HG02840 (cell line): ENCODE data around the gene RPL19.

Source experiments
- ATAC-seq: cut with Tn5 transposase; IDR thresholded peaks from one replicate; pipeline ENCODE4 v1.9.1; 2021; ENCODE audit warnings: mild to moderate bottlenecking, moderate library complexity, moderate number of reproducible peaks; ENCODE audit not compliant: unreplicated experiment, low FRiP score

Gene RPL19

GRCh38 chr17:39171933-39172332 is 28.1 kb upstream of the RPL19 start:
- no peak for ATAC-seq

- ATAC-seq: no peak
Observed at GRCh38 chr17:39173080-39173479, 27.0 kb upstream of the RPL19 start.

GRCh38 chr17:39173526-39174274 is 26.4 kb upstream of the RPL19 start:
- ATAC-seq: no peak

DNA sequence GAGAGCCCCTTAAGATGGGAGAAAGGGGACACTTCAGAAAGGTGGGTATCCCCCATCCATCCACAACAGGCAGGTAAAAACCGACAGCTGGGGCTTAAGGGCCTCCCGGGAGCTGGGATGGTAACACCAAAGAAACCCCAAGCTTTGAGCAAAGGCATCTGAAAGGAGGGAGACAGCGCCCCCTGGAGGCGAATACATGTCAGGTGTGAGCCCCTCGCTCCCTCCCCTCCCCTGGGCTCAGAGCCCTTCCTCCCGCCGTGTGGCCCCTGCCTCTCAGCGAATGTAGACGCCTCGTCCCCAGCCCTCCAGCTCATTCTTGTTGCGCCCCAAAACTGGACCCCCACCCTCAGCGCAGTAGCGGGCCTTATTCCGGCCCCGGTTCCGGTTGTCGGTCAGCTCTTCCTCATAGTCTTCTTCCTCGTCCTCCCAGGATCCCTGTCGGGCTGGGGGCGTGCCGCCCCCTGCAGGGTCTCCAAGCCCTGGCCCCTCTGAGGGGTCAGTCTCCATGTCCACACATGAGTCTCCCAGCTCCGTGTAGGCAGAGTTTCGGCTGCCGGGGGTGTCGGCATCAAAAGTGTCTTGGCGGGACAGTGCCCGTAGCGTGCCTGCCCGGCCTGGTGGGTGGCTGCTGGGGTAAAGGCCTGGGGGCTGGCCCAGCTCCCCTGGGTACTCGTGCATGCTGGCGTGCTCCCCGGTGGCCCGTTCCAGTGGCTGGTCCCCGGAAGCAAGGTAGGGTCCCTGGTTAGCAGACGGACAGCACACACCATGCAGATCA is 25.0 kb upstream of the RPL19 start:
- ATAC-seq: no peak

DNA sequence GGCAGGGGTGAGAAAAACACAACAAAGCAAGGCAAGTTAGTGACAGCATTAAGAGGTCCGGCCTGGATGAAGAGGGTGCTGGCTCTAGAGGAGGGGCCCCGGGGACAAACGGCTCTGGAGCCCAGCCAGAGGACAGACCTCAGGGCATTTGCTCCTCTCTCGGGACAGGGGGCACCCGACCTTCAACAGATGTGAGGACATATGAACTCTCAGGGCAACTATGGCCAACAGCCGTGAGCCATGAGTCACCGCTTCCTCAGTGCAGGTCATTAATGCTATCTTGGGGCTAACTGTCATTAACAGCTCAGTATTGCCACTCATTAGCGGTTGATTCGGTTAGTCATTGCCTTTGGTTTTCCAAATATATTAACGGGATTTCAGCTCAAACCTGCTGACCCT is 24.4 kb upstream of the RPL19 start:
- no peak for ATAC-seq

- no peak for ATAC-seq
Observed at GRCh38 chr17:39177256-39177655, 22.8 kb upstream of the RPL19 start.

- ATAC-seq: no peak
Observed at GRCh38 chr17:39178536-39178935, 21.5 kb upstream of the RPL19 start.

GRCh38 chr17:39181303-39181702 is 18.8 kb upstream of the RPL19 start:
- ATAC-seq: no peak

GRCh38 chr17:39183045-39183444 is 17.0 kb upstream of the RPL19 start:
- ATAC-seq: no peak

GRCh38 chr17:39183720-39184119 is 16.4 kb upstream of the RPL19 start:
- ATAC-seq: no peak

DNA sequence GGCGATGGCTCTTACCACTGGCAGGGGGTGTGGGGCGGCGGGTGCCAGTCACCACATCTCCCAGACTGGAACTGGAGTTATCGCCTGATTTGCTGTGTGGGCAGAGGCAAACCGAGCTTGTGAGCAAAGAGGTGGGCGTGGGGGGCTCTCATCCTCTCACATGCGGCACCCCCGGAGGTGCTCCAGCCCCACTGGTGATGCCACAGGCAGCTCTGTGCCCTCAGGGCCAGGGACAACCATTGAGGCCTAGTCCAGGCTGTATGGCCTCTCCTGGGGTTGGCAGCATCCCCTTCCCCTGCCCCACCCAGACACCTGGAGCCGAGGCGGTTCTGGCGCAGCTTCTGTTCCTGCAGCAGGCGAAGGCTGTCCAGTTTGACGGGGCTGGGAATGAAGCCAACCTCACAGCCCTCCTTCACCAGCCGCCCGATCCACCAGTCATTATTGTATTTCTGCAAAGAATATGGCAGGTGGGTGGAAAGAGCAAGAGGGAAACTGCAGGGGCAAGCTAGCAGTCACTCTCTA is 13.5 kb upstream of the RPL19 start:
- ATAC-seq: no peak

DNA sequence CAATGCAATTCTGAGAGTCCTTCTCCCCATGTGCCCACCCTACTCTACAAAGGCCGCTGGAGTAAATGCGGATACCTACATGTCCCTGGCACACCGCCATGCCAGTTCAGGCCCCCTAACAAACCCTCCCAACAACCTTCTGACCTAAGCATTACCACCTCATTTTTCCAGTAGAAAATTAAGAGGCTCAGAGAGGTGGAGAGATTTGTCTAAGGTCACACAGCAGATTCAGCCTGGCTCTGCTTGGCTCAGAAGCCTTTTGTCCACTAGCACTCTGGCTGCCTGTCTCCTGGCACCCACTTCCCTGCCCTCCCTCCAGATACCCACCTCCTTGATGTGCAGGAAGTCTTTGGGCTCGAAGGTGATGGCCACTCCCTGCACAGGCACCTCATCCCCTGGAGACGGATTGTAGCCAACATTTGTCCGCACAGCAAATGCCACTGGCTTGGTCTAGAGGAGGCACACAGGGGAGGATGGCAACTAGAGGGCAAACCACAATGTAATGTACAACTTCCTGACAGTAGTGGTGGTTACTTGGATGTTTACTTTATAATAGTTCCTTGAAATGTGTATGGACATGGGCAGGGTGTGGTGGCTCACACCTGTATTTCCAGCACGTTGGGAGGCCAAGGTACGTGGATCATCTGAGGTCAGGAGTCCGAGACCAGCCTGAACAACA is 12.8 kb upstream of the RPL19 start:
- no peak for ATAC-seq

- ATAC-seq: no peak
Observed at GRCh38 chr17:39191750-39192510, 8.2 kb upstream of the RPL19 start.

DNA sequence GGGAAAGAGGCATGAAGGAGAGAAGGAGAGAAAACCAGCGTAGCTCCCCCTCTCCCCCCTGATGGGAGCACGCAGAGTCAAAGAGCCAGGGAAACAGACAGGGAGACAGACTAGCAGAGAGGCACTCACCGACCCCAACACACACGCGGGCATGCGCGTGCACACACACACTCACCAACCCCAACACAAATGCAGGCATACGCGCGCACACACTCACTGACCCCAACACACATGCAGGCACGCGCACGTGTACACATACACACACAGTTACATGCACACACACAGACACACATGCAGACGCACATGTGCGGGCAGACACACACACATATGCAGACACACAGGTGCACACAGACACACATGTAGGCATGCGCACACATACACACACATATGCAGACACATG is 7.2 kb upstream of the RPL19 start:
- no peak for ATAC-seq

DNA sequence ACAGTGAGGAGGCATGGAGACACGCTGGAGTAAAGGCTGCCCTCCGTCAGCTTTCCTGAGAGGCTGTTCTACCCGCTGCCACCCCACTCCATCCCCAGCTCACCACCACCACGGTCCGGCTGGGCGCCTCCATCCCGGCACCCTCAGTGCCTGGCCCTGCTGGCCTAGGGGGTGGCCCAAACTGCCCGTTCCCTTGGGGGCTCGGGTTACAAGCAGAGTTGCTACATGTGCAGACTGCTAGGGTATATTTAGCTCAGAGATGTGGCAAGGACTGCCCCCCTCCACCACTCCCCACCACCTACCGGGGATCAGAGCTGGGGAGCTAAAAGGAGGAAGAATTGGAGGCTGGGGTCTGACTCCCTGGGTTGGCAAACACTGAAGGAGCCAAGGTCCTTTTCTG is 6.7 kb upstream of the RPL19 start:
- ATAC-seq: no peak

DNA sequence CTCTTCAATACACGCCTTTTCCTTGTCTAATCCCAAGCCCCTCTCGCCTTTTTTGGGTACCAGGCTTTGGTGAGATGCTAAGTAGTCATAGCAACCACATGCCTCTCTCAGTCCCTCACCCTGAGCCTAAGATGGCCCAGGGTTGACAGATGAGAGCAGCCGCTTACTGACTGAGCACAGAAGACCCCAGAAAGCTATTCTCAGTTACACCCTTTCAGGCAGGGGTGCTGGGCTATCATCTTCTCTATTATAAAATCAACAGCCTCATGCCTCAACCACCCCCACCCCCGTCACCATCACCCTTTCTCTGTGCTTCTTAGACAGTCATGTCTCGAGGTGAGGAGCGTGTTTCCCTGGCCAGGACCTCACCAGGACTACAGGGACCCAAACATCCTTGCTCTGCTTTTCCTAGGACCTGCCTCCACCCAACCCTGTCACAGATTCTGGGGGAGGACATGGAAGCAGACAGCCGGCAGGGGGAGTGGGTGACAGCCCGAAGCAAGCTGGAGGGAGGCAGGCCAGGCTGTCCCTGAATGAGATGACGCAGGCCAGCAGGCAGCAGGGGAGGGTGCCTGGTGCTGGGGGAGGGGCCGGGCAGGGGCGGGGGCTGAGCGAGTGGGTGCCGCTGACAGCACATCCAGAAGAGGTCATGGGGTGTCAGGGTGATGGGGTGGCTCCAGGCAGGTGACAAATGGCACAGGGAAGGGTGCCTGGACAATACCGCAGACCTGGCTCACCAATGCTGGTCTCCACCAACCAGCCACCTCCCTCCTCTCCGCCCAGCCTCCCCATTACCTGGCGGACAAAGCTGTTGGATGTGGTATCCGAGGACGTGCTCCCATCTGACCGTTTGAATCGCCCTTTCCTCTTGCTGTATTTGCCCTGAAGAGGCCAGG is 5.7 kb upstream of the RPL19 start:
- no peak for ATAC-seq

DNA sequence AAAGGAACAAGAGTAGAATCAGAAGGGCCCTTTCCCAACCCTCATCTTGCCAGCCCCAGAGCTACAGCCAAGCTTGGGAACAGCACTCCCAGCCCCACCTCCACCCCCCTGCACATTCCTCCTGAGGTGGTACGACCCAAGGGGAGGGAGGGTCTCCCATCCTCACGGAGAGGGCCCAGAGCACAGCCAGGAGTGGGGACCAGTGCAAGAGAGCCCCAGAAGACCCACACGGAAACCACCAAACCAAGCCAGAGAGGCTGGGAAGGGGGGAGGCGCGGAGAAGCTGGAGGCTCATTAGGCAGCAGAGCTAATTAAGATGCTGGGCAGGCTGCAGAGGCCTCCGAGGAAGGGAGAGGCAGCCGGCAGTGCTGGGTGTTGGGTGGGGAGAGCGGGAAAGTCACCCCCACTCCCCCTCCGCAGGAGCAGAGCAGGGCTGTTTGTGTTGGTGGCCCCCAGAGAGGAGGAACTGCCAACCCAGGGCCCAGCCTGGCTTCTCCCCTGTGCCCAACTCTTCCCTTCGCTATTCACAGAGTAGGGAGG is 5.0 kb upstream of the RPL19 start:
- no peak for ATAC-seq

DNA sequence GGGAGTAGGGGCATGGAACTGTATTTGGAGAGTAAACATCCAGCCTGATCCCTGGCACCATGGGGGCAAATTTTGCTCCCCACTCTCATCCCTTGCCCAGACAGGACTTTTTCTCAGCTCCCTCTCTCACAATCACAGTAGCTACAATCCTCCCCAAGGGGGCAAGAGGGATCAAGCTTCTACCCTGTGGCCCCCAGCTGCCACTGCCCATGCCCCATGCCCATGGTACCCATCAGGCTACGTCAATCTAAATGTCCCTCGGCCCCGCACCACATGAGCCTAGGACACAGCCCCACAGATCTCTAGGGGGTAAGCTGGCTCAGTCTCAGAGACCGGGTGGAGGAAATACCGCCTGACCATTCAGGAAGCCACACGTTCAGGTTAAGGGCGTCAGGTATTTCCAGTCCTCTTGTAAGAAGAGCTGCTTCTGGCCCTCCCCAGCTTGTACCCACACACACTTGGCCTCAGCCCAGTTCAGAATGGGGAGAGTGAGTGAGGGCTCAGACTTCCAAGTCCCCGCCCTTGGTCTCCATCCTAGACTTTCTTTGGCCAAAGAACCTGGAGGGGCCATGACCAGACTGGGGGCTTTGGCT is 4.4 kb upstream of the RPL19 start:
- ATAC-seq: no peak

- no peak for ATAC-seq
Observed at GRCh38 chr17:39196241-39196807, 3.8 kb upstream of the RPL19 start.
